Neural progenitor cell (in vitro differentiated cells): ENCODE data around the gene RPAP3. TPM values are rescaled to one million over a fixed set of nuclear protein-coding genes. Genes with fewer than 3 reads are reported as not detected.

Experiments
- DNase-seq: peaks from one replicate; pipeline ENCODE4 v3.0.0-alpha.2; 2016; ENCODE audit warnings: low spot score
- H2AFZ ChIP-seq: fragments of 200-600 bp; sonication (generic); replicated peaks from 2 replicates; pipeline ENCODE4 v1.6.1; 2016; ENCODE audit warnings: antibody characterized with exemption
- H3F3A ChIP-seq: fragments of 200-600 bp; sonication (generic); 2 replicates; pipeline ENCODE4 v1.6.1; 2016; ENCODE audit warnings: antibody characterized with exemption, low read depth
- H3K27ac ChIP-seq: fragments of 200-600 bp; sonication (generic); 2 replicates; pipeline ENCODE4 v1.5.1; 2016; ENCODE audit warnings: mild to moderate bottlenecking
- H3K27me3 ChIP-seq: fragments of 200-600 bp; sonication (generic); 2 replicates; pipeline ENCODE4 v1.6.1; 2016; ENCODE audit warnings: mild to moderate bottlenecking, moderate library complexity
- H3K36me3 ChIP-seq: fragments of 200-600 bp; sonication (generic); 2 replicates; pipeline ENCODE4 v1.5.1; 2016
- H3K4me1 ChIP-seq: fragments of 200-600 bp; sonication (generic); 2 replicates; pipeline ENCODE4 v1.6.1; 2016; ENCODE audit warnings: mixed run types
- H3K4me2 ChIP-seq: fragments of 200-600 bp; sonication (generic); 2 replicates; pipeline ENCODE4 v1.6.1; 2016
- H3K4me3 ChIP-seq: fragments of 200-600 bp; sonication (generic); 2 replicates; pipeline ENCODE4 v1.5.1; 2016
- H3K79me2 ChIP-seq: fragments of 200-600 bp; sonication (generic); 2 replicates; pipeline ENCODE4 v1.6.1; 2016; ENCODE audit warnings: low read depth
- H3K9ac ChIP-seq: fragments of 200-600 bp; sonication (generic); 2 replicates; pipeline ENCODE4 v1.6.1; 2016
- H3K9me3 ChIP-seq: fragments of 200-600 bp; sonication (generic); 2 replicates; pipeline ENCODE4 v1.5.1; 2016; ENCODE audit warnings: low read depth
- H4K20me1 ChIP-seq: fragments of 200-600 bp; sonication (generic); 2 replicates; pipeline ENCODE4 v1.6.1; 2016; ENCODE audit warnings: low read depth
- H3K27ac Mint-ChIP-seq: 3 replicates; pipeline ENCODE4 v1.8.0; 2021; ENCODE audit warnings: mixed read lengths
- H3K27me3 Mint-ChIP-seq: 2 replicates; pipeline ENCODE4 v1.8.0; 2022; ENCODE audit warnings: low read depth, mild to moderate bottlenecking, inconsistent platforms, moderate library complexity, mixed read lengths; ENCODE audit not compliant: insufficient read depth
- H3K36me3 Mint-ChIP-seq: 3 replicates; pipeline ENCODE4 v1.8.0; 2021; ENCODE audit warnings: mixed read lengths
- H3K4me1 Mint-ChIP-seq: 3 replicates; pipeline ENCODE4 v1.8.0; 2021; ENCODE audit warnings: mixed read lengths
- H3K4me3 Mint-ChIP-seq: 3 replicates; pipeline ENCODE4 v1.8.0; 2021; ENCODE audit warnings: mild to moderate bottlenecking, moderate library complexity, mixed read lengths
- H3K9me3 Mint-ChIP-seq: 3 replicates; pipeline ENCODE4 v1.8.0; 2020; ENCODE audit warnings: mixed read lengths
- EZH2 ChIP-seq: fragments of 200-600 bp; sonication (generic); IDR thresholded peaks from 2 replicates; pipeline ENCODE4 v1.6.1; 2017; ENCODE audit warnings: antibody characterized with exemption, mild to moderate bottlenecking, moderate library complexity
- EZH2phosphoT487 ChIP-seq: fragments of 200-600 bp; sonication (generic); IDR thresholded peaks from 2 replicates; pipeline ENCODE4 v1.6.1; 2017; ENCODE audit warnings: antibody characterized with exemption
- total RNA-seq: library from RNA; depleted of rRNA; stranded (reverse); fragments of >200 nt; gene quantifications from 2 replicates; pipeline ENCODE4 v1.2.3, GENCODE V29; 2015; ENCODE audit warnings: low replicate concordance
- TF ChIP-seq, protein P1 (sequence below): fragments of 200-600 bp; sonication (generic); IDR thresholded peaks from 2 replicates; pipeline ENCODE4 v1.5.1; 2017; ENCODE audit warnings: antibody characterized with exemption, mild to moderate bottlenecking

Gene RPAP3
- total RNA-seq, 1 donor from 2014 or later = 61.9 TPM

DNA sequence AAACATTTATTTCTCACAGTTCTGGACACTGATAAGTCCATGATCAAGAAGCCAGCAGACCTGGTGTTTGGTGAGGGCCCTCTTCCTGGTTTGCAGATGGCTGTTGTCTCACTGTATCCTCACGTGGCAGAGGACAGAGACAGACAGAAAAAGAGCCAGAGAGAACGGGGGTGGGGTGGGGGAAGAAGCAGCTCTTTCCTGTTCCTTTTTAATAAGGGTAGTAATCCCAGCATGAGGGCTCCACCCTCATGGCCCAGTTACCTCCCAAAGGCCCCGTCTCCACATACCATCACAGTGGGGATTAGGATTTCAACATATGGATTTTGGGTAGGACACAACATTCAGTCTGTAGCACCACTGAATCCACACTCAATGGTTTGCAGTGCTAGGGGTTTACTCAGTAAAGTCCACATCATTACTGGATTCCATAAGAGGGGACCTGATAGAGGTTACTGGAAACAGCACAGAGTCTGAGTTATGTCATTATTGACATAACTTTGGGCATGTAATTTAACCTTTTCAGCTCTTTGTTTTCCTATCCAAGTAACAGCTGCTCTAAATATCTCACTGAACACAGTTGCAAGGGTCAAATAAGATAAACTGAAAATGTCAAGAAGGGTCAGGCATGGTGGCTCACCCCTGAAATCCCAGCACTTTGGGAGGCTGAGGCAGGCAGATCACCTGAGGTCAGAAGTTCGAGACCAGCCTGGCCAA, 53.2 kb downstream of the RPAP3 start:
- Histone ChIP-seq H3K79me2 (no peaks in the 10 kb centered on the region), H3K27ac (no peak overlapping the region), H3F3A (peaks cover 11% of the 10 kb centered on the region), H3K9ac (no peak overlapping the region), H3K4me3 (no peak overlapping the region), H3K9me3 (no peaks in the 10 kb centered on the region), H3K36me3 (no peaks in the 10 kb centered on the region), H3K4me1 (peaks cover 15% of the 10 kb centered on the region), H3K27me3 (no peaks in the 10 kb centered on the region), H3K4me2 (peak overlapping the region; percentile 4), H4K20me1 (peaks cover under 1% of the 10 kb centered on the region), H2AFZ (no peak overlapping the region)
- Mint-ChIP-seq H3K36me3 (peaks cover 10% of the 10 kb centered on the region), H3K27me3 (no peaks in the 10 kb centered on the region), H3K27ac (no peak overlapping the region), H3K4me3 (no peak overlapping the region), H3K4me1 (peaks cover 15% of the 10 kb centered on the region), H3K9me3 (no peaks in the 10 kb centered on the region)
- TF ChIP-seq, protein P1, sequence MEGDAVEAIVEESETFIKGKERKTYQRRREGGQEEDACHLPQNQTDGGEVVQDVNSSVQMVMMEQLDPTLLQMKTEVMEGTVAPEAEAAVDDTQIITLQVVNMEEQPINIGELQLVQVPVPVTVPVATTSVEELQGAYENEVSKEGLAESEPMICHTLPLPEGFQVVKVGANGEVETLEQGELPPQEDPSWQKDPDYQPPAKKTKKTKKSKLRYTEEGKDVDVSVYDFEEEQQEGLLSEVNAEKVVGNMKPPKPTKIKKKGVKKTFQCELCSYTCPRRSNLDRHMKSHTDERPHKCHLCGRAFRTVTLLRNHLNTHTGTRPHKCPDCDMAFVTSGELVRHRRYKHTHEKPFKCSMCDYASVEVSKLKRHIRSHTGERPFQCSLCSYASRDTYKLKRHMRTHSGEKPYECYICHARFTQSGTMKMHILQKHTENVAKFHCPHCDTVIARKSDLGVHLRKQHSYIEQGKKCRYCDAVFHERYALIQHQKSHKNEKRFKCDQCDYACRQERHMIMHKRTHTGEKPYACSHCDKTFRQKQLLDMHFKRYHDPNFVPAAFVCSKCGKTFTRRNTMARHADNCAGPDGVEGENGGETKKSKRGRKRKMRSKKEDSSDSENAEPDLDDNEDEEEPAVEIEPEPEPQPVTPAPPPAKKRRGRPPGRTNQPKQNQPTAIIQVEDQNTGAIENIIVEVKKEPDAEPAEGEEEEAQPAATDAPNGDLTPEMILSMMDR = no peak
- no peak for TF ChIP-seq EZH2phosphoT487
- TF ChIP-seq EZH2 = no peak
- no peak for DNase-seq

DNA sequence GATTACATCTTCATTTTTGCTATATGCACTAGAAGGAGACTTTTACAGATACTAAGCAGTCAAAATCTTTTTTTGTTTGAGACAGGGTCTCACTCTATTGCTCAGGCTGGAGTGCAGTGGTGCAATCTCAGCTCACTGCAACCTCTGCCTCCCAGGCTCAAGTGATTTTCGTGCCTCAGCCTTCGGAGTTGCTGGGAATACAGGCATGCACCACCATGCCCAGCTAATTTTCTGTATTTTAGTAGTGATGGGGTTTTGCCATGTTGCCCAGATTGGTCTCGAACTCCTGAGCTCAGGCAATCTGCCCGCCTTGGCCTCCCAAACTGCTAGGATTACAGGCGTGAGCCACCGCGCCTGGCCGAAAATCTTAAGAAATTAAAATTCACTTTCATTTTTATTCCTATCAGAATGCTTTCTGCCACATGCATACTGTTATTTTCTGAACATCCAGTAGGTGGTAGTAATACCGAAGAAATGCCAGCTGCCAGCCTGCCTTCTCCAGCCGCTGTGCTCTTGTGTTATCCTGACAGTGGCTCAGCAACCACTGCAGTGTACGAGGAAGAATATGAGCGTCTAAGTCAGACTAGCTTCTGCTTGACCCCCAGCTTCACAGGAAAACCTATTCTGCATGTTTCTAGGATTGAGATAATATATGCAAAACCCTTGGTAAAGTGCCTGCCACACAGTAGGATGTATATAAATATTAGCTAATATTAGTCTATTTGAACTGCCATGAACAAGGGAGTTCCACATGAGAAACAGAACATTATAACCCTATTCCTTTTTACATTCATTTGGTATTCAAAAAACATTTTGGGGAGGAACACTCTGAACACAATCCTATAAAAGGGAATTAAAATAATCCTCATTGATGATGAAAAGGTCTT, 54.2 kb downstream of the RPAP3 start:
- H3K4me1 ChIP-seq = peaks cover 15% of the 10 kb centered on the region
- H3F3A ChIP-seq = peaks cover 11% of the 10 kb centered on the region
- TF ChIP-seq, protein P1 = peak; percentile 73
- no peak for TF ChIP-seq EZH2
- no peak overlapping the region for H2AFZ ChIP-seq
- no peaks in the 10 kb centered on the region for H3K9me3 Mint-ChIP-seq
- peaks cover 12% of the 10 kb centered on the region for H3K36me3 Mint-ChIP-seq
- no peak overlapping the region for H3K4me3 Mint-ChIP-seq
- H3K79me2 ChIP-seq = no peaks in the 10 kb centered on the region
- peaks cover 3% of the 10 kb centered on the region for H3K36me3 ChIP-seq
- H3K9ac ChIP-seq = no peak overlapping the region
- H3K4me3 ChIP-seq = no peak overlapping the region
- peak; percentile 71 for DNase-seq
- no peak overlapping the region for H3K4me2 ChIP-seq
- H3K9me3 ChIP-seq = no peaks in the 10 kb centered on the region
- peaks cover 15% of the 10 kb centered on the region for H3K4me1 Mint-ChIP-seq
- no peaks in the 10 kb centered on the region for H3K27me3 Mint-ChIP-seq
- no peak overlapping the region for H3K27ac Mint-ChIP-seq
- no peak overlapping the region for H3K27ac ChIP-seq
- H3K27me3 ChIP-seq = no peaks in the 10 kb centered on the region
- H4K20me1 ChIP-seq = no peaks in the 10 kb centered on the region

DNA sequence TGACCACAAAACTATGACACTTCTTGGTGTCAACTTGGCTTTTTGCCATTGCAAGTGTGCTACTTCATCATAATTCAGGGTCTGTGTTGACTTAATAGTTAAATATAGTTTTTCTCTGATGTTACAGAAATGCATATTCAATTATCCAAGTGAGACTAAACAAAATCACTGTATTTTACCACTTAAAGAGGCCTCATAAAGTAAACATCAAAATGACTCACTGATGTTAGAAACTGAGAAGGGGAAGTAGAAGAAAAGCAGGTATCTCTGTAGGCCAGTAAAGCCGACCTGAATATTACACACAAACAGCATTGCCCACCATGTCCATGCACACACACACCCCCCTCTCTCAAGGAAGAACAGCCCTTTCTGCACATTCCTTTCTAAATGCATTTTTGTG, 55.4 kb downstream of the RPAP3 start:
- H3K27me3 ChIP-seq = no peaks in the 10 kb centered on the region
- TF ChIP-seq EZH2phosphoT487 = no peak
- TF ChIP-seq, protein P1 = no peak
- TF ChIP-seq EZH2 = no peak
- no peaks in the 10 kb centered on the region for H3K79me2 ChIP-seq
- peaks cover 11% of the 10 kb centered on the region for H3F3A ChIP-seq
- H3K4me1 Mint-ChIP-seq = peaks cover 15% of the 10 kb centered on the region
- no peak overlapping the region for H3K27ac Mint-ChIP-seq
- H3K4me2 ChIP-seq = no peak overlapping the region
- H3K27me3 Mint-ChIP-seq = no peaks in the 10 kb centered on the region
- no peak overlapping the region for H3K9ac ChIP-seq
- no peak overlapping the region for H3K4me3 ChIP-seq
- peaks cover 3% of the 10 kb centered on the region for H3K36me3 ChIP-seq
- no peak overlapping the region for H3K4me3 Mint-ChIP-seq
- H3K27ac ChIP-seq = no peak overlapping the region
- H3K4me1 ChIP-seq = peaks cover 15% of the 10 kb centered on the region
- H3K9me3 ChIP-seq = no peaks in the 10 kb centered on the region
- no peaks in the 10 kb centered on the region for H3K9me3 Mint-ChIP-seq
- H3K36me3 Mint-ChIP-seq = peaks cover 16% of the 10 kb centered on the region
- no peak overlapping the region for H2AFZ ChIP-seq
- DNase-seq = no peak
- H4K20me1 ChIP-seq = no peaks in the 10 kb centered on the region
